Measurements from ENCODE around the gene CLEC2L.

DNA sequence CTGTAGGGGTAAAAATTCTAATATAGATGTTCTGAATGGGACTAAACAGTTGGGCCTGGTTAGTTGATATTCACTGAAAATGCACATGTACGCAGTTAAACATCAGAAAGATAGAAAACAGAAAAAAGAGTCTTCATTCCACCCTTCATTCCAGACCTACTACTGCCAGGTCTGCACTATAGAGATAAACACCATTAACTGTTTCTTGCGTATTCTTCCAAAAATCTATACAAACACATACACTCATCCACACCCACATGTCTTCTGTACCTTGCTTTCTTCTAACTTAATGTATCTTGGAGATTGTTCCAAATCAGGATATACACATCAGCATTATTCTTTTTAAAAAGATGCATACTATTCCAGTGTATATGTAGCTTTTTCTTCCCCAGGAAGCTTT is 13.9 kb upstream of the CLEC2L start:
- TF ChIP-seq POLR2A (IDR thresholded peaks at IDR 0.05; ENCODE audit: low read depth, low read length) = no peak
- no peak for TF ChIP-seq POLR2AphosphoS5 (IDR thresholded peaks at IDR 0.05; ENCODE audit: low read depth, low read length)
- TF ChIP-seq TAF1 (IDR thresholded peaks at IDR 0.05; ENCODE audit: low read depth, low read length) = no peak
- TF ChIP-seq SPI1 (IDR thresholded peaks at IDR 0.05; ENCODE audit: low read depth, low read length) = no peak
